Ovary (tissue), 9 donors: ENCODE data around the gene AGMO. TPM values are rescaled to one million over a fixed set of nuclear protein-coding genes. Genes with fewer than 3 reads are reported as not detected.

Source experiments
- DNase-seq, 5 donors: peaks; one replicate each; pipeline ENCODE4 v3.0.0-alpha.2; 2019 to 2020
- H3K27ac ChIP-seq, 2 donors: fragments of 200-600 bp; one replicate each; pipeline versions ENCODE4 v1.5.1 to v1.8.0; 2019 to 2022
- H3K27me3 ChIP-seq: fragments of 200-600 bp; one replicate; pipeline ENCODE4 v1.8.0; 2022
- H3K36me3 ChIP-seq: fragments of 200-600 bp; sonication (generic); one replicate; pipeline ENCODE4 v1.5.1; 2019
- H3K4me1 ChIP-seq: one replicate; pipeline ENCODE4 v1.8.1; 2013; ENCODE audit warnings: mild to moderate bottlenecking, moderate library complexity; ENCODE audit not compliant: insufficient read depth
- H3K4me3 ChIP-seq: fragments of 200-600 bp; sonication (generic); one replicate; pipeline ENCODE4 v1.5.1; 2017
- H3K9me3 ChIP-seq, 2 donors: fragments of 200-600 bp in 1 of 2; sonication (generic) in 1 of 2; one replicate each; pipeline versions ENCODE4 v1.5.1 to v1.8.1; 2013 to 2019; ENCODE audit warnings: mild to moderate bottlenecking in 1 of 2, moderate library complexity in 1 of 2
- CTCF ChIP-seq, 3 donors: fragments of 450-650 bp in 2 of 3; fragments of 200-600 bp in 1 of 3; IDR thresholded peaks; one replicate each; pipeline versions ENCODE4 v1.5.1 to v1.8.0; 2016 to 2022; ENCODE audit warnings: antibody characterized with exemption in 3 of 3, mild to moderate bottlenecking in 1 of 3
- EP300 ChIP-seq: sonication (generic); formaldehyde crosslinking; IDR thresholded peaks from one replicate; pipeline ENCODE4 v1.6.1; 2017; ENCODE audit warnings: antibody characterized with exemption
- POLR2A ChIP-seq: fragments of 450-650 bp; IDR thresholded peaks from one replicate; pipeline ENCODE4 v1.6.1; 2017; ENCODE audit warnings: antibody characterized with exemption, mild to moderate bottlenecking, moderate library complexity
- WGBS, 3 donors: extraction: QIAGEN DNeasy Blood & Tissue Kit in 1 of 3; methylation state at CpG; one replicate each; pipeline versions ENCODE4 v1.1.5 to v1.1.7; 2013 to 2017; 5-methylcytosine and 5-hydroxymethylcytosine counted together
- intact Hi-C, 4 donors: fragments of 100-400 bp; cut with DNase I; formaldehyde crosslinking; loops; one replicate each; pipeline versions ENCODE4 v1.11.0 to v1.15.1; 2022 to 2023
- polyA plus RNA-seq, 2 donors: library from polyadenylated mRNA; stranded (reverse); fragments of 200-250 nt in 1 of 2; fragments of 350-450 nt in 1 of 2; fragmentation: Illumina TruSeq in 1 of 2; extraction: RNeasy Lipid Tissue Mini Kit (QIAGEN cat#74804) in 1 of 2; gene quantifications; one replicate each; pipeline ENCODE4 v1.2.3, GENCODE V29; 2013 to 2014
- total RNA-seq, 7 donors: library from RNA; depleted of rRNA in 2 of 7; stranded (reverse); fragments of >200 nt in 2 of 7; fragmentation: NEBNext Ultra II Directional in 3 of 7; extraction: Animal tissue kit (Norgen Biotek cat#: 25700) in 3 of 7; gene quantifications; one replicate each; pipeline versions ENCODE4 v1.1.0 to v1.2.4, GENCODE V29; 2016 to 2023
- donor health status: DM: no; HTN: no; CAD: no; lungs with moderate emphysema.
- donor health status: DM: no; HTN: no; CAD: no.
- donor health status: Bipolar disorder and iron deficiency.
- donor health status: DM: yes; HTN: yes; CAD: no.
- donor health status: DM: no; HTN: no; CAD: no.
- donor health status: DM: yes; HTN: yes; CAD: no.

Gene AGMO
- total and polyA plus RNA-seq, 9 donors = 0.15 to 0.44 (median 0.33) TPM; not detected in 4

GRCh38 chr7:15560968-15561367 is 847 bp downstream of the AGMO start:
- TF ChIP-seq POLR2A = no peak
- no peak for TF ChIP-seq CTCF (IDR thresholded peaks at IDR 0.05)
- no peak for TF ChIP-seq EP300
- peaks cover 2% of the 10 kb centered on the region for H3K4me1 ChIP-seq
- no peaks in the 10 kb centered on the region for H3K27me3 ChIP-seq
- no peaks in the 10 kb centered on the region for H3K36me3 ChIP-seq
- 65 to 76% (median 68%) methylated on average over 1 of the region's 1 CpG for WGBS, 3 donors
- no peaks in the 10 kb centered on the region for H3K9me3 ChIP-seq
- no peak overlapping the region for H3K4me3 ChIP-seq
- no peak overlapping the region for H3K27ac ChIP-seq
- DNase-seq = no peak
- intact Hi-C loops = no loop called here

GRCh38 chr7:15559416-15559928 is 2.3 kb downstream of the AGMO start:
- Histone ChIP-seq H3K4me1 (peaks cover 2% of the 10 kb centered on the region), H3K4me3 (no peak overlapping the region), H3K27ac (no peak overlapping the region), H3K9me3 (no peaks in the 10 kb centered on the region), H3K36me3 (no peaks in the 10 kb centered on the region), H3K27me3 (no peaks in the 10 kb centered on the region)
- DNase-seq = no peak
- TF ChIP-seq CTCF (IDR thresholded peaks at IDR 0.05) (no peak), POLR2A (no peak), EP300 (no peak)
- WGBS, 3 donors = 55 to 70% (median 62%) methylated on average over 3 of the region's 3 CpGs
- intact Hi-C loops = no loop called here

- WGBS, 3 donors = 78 to 91% (median 88%) methylated on average over 2 of the region's 2 CpGs
- intact Hi-C loops = no loop called here
- TF ChIP-seq POLR2A = no peak
- no peak for TF ChIP-seq CTCF (IDR thresholded peaks at IDR 0.05)
- TF ChIP-seq EP300 = no peak
These were observed 3.1 kb downstream of the AGMO start for GRCh38 chr7:15558756-15559155.

GRCh38 chr7:15557686-15558085 is 4.1 kb downstream of the AGMO start:
- no peaks in the 10 kb centered on the region for H3K9me3 ChIP-seq
- H3K4me1 ChIP-seq = peaks cover 2% of the 10 kb centered on the region
- no peaks in the 10 kb centered on the region for H3K36me3 ChIP-seq
- H3K4me3 ChIP-seq = no peak overlapping the region
- H3K27ac ChIP-seq = no peak overlapping the region
- DNase-seq = no peak
- no peak for TF ChIP-seq EP300
- TF ChIP-seq CTCF (IDR thresholded peaks at IDR 0.05) = no peak
- no peak for TF ChIP-seq POLR2A
- H3K27me3 ChIP-seq = no peaks in the 10 kb centered on the region
- intact Hi-C loops = no loop called here

More at GRCh38 chr7:15558756-15559155, 3.1 kb downstream of the AGMO start:
- Histone ChIP-seq H3K36me3 (no peaks in the 10 kb centered on the region), H3K9me3 (no peaks in the 10 kb centered on the region), H3K4me1 (peaks cover 2% of the 10 kb centered on the region), H3K27ac (no peak overlapping the region), H3K4me3 (no peak overlapping the region), H3K27me3 (no peaks in the 10 kb centered on the region)
- no peak for DNase-seq

GRCh38 chr7:15557186-15557585 is 4.6 kb downstream of the AGMO start:
- Histone ChIP-seq H3K27ac (no peak overlapping the region), H3K4me1 (peaks cover 2% of the 10 kb centered on the region), H3K4me3 (no peak overlapping the region), H3K36me3 (no peaks in the 10 kb centered on the region), H3K9me3 (no peaks in the 10 kb centered on the region), H3K27me3 (no peaks in the 10 kb centered on the region)
- TF ChIP-seq CTCF (IDR thresholded peaks at IDR 0.05) (no peak), EP300 (no peak), POLR2A (no peak)
- DNase-seq = no peak
- intact Hi-C loops = no loop called here
- 61 to 77% (median 72%) methylated on average over 8 of the region's 8 CpGs for WGBS, 3 donors
